NCI-H69 (cell line): ENCODE results near the gene DLGAP1.

Source experiments
- DNase-seq: peaks from one replicate; lab custom pipeline; 2025; lab: John Stamatoyannopoulos, UW

The DLGAP1 gene

GRCh38 chr18:4286256-4286655 lies 168.9 kb downstream of the DLGAP1 start:
- no peak for DNase-seq

GRCh38 chr18:4285525-4285924 lies 169.6 kb downstream of the DLGAP1 start:
- no peak for DNase-seq

- no peak for DNase-seq
Measured at GRCh38 chr18:4284528-4284927, 170.6 kb downstream of the DLGAP1 start.

- peak; percentile 65 for DNase-seq
Measured at GRCh38 chr18:4283746-4284291, 171.3 kb downstream of the DLGAP1 start.

GRCh38 chr18:4282954-4283353 lies 172.2 kb downstream of the DLGAP1 start:
- DNase-seq: no peak

- no peak for DNase-seq
Measured at GRCh38 chr18:4276953-4277585, 178.0 kb downstream of the DLGAP1 start.

- no peak for DNase-seq
Measured at GRCh38 chr18:4271952-4272351, 183.2 kb downstream of the DLGAP1 start.

- DNase-seq: no peak
Measured at GRCh38 chr18:4270988-4271387, 184.1 kb downstream of the DLGAP1 start.

- no peak for DNase-seq
Measured at GRCh38 chr18:4270016-4270415, 185.1 kb downstream of the DLGAP1 start.

GRCh38 chr18:4267641-4268040 lies 187.5 kb downstream of the DLGAP1 start:
- DNase-seq: no peak

- peak; percentile 61 for DNase-seq
Measured at GRCh38 chr18:4264347-4264791, 190.7 kb downstream of the DLGAP1 start.

- no peak for DNase-seq
Measured at GRCh38 chr18:4260107-4260506, 195.0 kb downstream of the DLGAP1 start.

GRCh38 chr18:4256766-4257417 lies 198.2 kb downstream of the DLGAP1 start:
- DNase-seq: peak; percentile 80

GRCh38 chr18:4254840-4255239 lies 200.3 kb downstream of the DLGAP1 start:
- DNase-seq: no peak

GRCh38 chr18:4252829-4253228 lies 202.3 kb downstream of the DLGAP1 start:
- no peak for DNase-seq

GRCh38 chr18:4251873-4252272 lies 203.2 kb downstream of the DLGAP1 start:
- DNase-seq: no peak

- no peak for DNase-seq
Measured at GRCh38 chr18:4251206-4251605, 203.9 kb downstream of the DLGAP1 start.

GRCh38 chr18:4250141-4250540 lies 205.0 kb downstream of the DLGAP1 start:
- no peak for DNase-seq

- DNase-seq: no peak
Measured at GRCh38 chr18:4248686-4249085, 206.4 kb downstream of the DLGAP1 start.

- no peak for DNase-seq
Measured at GRCh38 chr18:4246374-4246773, 208.7 kb downstream of the DLGAP1 start.

- DNase-seq: no peak
Measured at GRCh38 chr18:4245456-4245855, 209.7 kb downstream of the DLGAP1 start.

- no peak for DNase-seq
Measured at GRCh38 chr18:4242431-4243161, 212.5 kb downstream of the DLGAP1 start.

GRCh38 chr18:4241090-4241617 lies 214.0 kb downstream of the DLGAP1 start:
- DNase-seq: no peak
